HG02870 (cell line): Measurements from ENCODE around the gene FAM118A.
"Not testable (repeated sequence)": the region's sequence is repeated elsewhere in the genome, so short reads cannot be mapped to it uniquely, and the experiment has no call there.

Source experiments
- ATAC-seq: cut with Tn5 transposase; IDR thresholded peaks from one replicate; pipeline ENCODE4 v1.9.1; 2021; ENCODE audit warnings: mild to moderate bottlenecking, moderate library complexity; ENCODE audit not compliant: unreplicated experiment

Gene FAM118A

DNA sequence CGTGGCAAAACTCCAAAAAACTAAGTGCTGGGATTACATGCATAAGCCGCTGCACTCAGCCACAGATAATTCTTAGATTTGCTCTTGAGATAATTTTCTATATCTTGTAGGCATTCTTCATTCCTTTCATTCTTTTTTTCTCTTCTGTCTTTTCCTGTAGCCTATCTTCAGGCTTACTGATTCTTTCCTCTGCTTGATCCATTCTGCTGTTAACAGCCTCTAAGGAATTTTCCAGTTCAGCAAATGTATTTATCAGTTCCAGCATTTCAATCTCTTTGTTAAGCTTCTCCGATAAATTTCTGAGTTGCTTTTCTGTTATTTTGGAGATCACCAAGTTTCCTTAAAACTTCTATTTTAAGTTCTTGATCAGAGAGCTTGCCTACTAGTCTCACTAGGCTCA, 57.0 kb downstream of the FAM118A start:
- no peak for ATAC-seq

DNA sequence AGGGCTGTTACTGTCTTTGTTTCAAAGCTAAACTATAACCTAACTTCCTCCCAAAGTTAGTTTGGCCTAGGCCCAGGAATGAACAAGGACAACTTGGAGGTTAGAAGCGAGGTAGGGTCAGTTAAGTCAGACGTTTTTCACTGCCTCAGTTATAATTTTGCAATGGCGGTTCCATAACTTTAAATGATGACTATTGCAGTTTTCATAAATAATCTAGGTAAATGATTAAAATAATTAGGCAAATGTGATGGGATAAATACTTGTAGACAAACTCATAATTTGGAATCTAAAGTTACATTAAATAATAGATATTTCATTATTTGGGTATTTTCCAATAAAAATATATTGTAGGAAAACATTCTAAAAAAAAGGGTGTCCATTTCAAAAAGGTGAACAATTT, 63.9 kb downstream of the FAM118A start:
- ATAC-seq, result not testable (repeated sequence)

DNA sequence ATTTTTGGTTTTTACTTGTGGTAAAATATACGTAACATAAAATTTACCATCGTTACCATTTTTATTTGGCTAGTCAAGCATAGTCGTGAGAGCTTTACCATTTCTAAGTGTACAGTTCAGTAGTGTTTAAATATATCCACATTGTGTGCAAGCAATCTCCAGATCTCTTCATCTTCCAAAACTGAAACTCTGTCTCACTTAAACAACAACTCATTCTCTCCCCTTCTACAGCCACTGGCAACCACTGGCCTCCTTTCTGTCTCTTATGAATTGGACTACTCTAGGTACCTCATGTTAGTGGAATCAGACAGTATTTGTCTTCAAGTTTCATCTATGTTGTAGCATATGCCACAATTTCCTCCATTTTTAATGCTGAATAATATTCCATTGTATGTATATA, 66.3 kb downstream of the FAM118A start:
- no peak for ATAC-seq

DNA sequence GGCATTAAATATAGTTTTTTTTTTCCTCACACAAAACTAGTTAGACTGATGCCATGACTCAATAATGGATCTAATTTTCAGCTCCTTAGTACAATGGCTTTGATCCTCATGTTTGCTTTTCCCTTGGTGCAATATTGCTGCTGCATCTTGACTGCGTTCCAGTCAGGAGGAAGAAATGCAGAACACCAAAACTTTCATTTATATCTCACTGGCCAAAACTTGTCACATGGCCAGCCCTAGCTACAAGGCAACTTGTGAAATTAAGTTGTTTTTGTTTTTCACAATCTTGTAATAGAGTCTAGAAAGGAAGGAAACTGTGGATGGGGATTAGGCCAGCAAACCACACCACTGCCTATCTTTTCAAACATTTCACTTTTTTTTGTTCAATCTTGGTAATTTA, 67.0 kb downstream of the FAM118A start:
- no peak for ATAC-seq

DNA sequence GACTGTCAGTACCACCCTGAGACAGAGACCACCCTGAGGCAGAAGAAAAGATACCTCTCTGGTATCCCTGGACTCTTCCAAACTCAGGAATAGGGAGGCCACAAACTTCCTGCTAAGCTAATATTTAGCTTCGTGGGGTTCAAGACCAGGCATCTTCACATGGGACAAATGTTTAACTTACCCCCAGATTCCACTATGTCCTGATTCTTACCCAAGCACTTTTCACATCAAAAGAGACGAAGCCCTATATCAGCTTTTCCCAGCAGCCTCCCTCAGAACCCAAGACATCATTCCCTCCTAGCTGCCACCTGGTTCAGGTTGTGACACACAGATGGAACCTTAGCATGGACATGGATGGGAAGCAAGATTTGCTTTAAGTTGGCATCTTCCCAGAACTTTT, 71.6 kb downstream of the FAM118A start:
- ATAC-seq, result no peak

DNA sequence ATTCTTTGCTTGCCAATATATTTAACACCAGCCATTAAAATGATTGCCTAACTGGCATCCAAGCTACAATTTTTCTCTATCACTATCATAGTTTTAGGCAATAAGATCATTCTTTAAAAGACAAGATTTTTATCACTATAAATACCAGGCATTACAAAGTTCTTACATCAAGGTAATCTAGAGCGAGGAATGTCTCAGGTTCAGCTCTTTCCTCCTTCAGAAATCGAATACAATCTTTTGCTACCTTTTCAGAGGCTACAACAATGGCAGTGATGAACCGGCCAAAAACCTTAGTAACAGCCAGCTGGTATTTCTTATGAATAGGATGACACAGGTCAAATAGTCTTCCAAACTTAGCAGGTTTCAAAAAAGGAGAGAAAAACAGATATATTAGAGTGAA, 79.8 kb downstream of the FAM118A start:
- ATAC-seq, result no peak
